Hematopoietic multipotent progenitor cell treated with erythropoietin and hydrocortisone succinate and interleukin-3 and kit ligand, for 17 days (in vitro differentiated cells): ENCODE data around the gene TNIK.

Source experiments
- DNase-seq: peaks from one replicate; pipeline ENCODE4 v3.0.0-alpha.2; 2015; ENCODE audit warnings: low spot score

The TNIK gene

DNA sequence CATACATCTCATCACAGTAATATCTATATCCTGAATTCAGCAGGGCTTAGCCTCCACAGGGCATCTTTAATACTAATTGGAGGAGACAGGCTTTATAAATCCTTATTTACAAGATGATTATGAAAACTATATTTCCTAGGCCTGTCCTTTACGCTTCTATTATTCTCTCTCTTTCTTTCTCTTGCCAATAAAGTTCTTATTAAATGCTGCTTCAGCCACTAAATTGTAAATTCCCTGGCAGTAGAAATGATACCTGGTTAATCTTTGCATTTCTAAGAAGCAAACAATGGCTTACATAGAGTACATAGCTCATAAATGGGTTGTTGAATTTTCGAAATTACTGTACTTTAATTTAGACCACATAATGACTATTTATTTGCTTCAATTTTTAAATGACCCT, 43.5 kb downstream of the TNIK start:
- no peak for DNase-seq

DNA sequence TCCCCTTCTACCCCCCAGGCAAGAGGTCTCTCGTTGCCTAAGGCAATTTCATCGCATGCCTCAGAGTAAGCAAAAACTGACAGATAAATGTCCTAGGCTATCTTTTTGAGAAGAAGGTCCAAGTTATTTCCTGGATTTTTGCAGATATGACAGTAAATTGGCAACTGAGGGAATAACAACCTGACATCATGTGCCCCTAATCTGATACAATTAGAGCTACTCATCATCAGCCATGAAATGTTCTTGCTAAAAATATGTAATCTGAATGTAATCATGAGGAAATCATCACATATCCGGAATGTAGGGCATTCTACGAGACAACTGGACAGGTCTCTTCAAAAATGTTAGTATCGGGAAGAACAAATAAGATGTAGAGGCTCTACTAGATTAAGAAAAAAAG, 44.1 kb downstream of the TNIK start:
- DNase-seq = no peak

DNA sequence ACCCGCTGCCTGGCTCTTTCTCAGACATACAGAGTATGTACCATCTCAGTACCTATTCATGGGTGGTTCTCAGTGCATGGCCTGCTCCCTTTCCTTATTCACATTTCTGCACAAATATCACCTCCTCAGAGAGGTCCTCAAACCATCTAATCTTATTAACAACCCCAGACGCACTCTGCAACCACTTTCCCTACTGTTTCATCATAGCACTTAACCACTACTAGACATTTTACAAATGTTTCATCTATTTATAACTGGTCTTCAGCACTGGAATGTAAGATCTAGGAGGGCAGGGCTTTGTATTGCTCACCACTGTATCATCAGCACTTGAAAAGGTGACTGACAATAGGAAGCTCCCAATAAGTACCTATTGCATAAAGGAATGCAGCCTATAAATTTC, 45.1 kb downstream of the TNIK start:
- DNase-seq = no peak

DNA sequence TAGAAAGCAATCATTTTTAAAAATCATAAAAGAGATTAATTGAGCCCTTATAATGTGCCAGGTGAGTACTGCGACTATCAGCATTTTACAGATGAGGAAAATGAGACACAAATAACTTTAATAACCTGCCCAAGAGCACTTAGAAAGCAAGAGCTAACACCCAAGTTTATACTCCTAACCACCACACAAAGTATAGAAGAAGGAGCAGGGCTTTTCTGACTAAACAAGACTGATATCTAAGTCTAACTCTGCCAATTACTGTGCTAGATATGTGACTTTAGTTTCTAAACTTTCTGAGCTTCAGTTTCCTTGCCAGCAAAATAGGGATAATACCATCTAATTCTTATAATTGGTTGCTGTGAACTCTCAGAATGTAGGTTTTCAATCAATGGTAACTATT, 47.7 kb downstream of the TNIK start:
- no peak for DNase-seq

DNA sequence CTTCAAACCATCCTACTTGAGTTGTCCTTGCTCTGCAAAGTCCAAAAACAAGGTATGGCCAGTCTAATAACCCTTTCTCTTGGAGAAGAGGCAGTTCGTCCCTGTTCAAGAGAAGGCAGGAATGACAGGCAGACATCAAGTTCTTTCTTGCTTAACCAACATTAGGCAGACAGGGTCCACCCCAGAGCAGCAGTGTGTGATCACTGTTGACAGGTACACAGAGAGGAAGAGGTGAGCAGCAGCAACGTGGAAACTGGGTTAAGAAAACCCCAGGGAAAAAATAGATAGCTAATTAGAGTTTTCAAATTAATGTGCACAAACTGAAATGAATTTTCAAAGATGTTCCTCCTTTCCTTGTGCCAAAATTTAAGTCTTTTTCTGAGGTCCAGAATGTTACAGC, 48.2 kb downstream of the TNIK start:
- no peak for DNase-seq

DNA sequence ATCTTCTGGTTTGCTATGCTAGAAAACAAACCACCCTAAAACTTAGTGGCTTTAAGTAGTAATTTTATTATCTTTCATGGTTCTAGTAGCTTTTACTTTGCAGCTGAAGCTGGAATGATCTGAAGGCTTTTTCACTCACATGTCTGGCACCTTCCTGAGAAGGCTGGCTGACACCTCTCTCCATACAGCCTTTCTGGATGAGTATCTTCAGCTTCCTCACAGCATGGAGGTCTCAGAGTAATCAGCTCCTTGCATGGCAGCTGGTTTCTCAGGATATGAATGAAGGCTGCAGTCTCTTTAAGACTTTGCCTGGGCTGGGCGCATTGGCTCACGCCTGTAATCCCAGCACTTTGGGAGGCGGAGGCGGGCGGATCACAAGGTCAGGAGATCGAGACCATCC, 50.0 kb downstream of the TNIK start:
- DNase-seq = no peak

DNA sequence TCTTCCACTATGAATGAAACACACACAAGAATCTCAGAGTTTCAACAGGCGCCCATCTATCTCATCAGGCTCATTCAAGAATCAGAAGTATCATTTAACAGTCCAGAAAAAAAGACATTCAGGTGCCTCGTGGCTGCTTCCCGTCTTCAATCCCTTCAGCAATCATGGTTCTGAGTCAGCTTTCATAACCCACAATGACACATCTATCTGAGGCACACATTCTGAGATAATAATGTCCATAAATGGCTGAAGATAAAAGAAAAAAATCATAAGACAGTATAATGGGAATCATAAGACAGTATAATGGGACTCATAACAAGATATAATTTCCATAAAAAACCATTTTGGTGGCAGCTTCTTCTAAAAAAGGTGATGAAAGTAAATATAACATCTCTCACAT, 52.4 kb downstream of the TNIK start:
- DNase-seq = no peak

DNA sequence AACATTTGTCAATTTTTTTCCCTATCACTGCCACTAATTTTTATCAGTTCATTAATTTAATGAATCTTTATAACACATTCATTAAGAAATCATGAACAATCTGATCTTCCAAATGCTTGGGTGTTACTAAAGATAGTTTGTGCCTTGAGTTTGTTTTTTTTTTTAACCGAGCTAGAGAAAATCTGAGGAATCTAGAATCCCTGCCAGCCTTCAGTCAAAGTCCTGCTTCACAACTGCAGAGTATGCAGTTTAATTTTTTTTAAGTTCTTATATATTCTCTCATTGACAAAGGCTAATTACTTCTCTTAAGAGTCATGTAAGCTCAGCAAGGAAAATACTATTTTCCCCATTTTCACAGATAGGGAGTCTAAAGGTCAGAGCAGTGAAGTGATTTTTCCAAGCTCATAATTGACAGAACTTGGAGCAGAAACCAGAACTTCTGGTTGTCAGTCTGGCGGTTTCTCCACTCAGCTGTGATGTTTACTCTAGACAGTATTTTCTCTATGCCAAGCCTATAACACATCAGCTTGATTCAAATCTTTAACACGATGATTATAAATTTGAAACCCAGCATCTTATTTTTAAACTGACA, 55.7 kb downstream of the TNIK start:
- DNase-seq = no peak

DNA sequence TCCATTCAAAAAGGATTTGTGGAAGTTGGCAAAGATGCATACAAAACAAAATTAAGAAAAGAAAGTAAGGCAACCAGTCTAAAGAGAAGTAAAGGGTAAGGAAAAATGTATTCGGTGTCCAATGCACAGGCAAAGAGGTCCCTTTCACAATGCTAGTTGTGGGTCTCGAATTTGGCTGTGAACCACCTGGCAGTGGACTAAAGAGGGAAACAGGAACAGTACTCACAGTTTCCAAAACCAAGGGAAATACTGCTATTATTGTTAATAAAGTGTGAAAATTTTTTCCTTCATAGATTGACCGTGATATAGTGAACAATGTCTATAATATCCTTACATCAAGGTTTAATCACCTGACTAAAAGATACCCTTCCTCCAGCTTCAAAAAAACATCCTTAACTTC, 57.9 kb downstream of the TNIK start:
- DNase-seq = no peak

DNA sequence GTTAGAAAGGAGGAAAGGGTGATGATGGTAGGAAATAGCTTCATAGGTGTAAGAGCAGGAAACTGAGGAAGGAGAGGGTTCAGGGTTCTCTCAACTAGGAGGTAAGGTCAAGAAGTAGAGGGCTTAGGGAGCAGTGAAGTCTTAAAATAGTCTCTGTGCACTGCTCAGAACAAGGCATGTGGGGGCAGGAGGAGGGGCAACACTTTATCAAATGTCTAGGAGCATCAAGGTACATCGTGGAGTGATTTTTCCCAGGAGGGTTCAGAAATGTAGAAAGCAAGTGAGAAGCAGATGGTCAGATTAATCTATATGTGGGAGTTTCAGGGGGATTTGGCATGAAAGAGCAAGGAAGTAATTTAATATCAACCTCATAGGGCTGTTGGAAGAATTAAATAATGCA, 58.8 kb downstream of the TNIK start:
- no peak for DNase-seq

DNA sequence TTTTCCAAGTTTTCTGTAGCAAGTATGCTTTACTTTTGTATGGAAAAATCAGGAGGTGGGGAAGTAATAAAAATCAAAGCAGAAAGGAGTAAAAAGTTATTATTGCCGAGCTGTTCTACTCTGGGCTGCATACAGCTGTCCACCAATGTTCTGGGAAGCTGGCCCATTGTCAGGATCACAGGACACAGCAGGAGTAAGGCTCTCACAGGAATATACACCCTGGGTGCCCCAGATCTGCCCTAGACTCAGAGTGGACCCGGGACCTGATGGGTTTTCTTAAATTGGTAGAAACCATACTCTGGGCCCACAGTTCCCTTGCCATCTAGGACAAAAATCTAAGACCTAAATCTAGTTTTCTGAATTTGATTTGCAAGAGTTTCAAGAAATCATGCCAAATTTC, 60.4 kb downstream of the TNIK start:
- no peak for DNase-seq

DNA sequence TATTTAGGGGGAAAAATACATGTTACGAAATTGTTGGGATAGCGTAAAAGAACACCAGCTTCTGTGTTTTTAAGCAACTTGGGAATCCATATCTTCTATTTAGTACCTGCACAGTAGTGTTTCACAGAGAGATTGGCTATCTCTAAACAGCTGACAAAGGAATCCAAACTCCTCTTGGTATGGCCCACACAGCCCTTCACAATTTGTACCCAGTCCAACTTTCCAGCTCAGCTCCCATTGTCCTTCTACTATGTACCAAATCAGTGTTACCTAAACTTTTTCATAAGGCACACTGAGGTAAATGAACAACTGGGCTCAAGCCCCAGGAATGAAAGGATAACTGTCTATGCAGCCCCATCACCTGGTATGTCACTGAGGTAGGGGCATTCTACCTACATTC, 61.9 kb downstream of the TNIK start:
- no peak for DNase-seq

DNA sequence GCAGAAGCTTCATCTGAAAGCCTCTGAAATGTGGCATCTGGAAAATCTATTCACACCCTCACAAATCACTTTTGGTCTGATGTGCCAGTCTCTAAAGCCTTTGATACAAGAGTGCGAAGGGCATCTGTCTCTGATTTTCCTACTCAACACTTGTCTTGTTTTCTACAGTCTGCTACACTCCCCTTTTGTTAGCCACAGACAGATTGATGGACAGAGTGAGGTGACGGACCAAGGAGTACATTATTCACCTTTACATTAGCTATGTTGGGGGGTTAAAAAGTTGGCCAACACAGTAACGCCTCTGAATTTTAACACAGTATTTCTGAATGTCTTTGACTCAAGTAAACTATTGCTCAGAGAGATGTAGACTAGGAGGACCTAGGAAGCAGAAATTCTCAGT, 63.1 kb downstream of the TNIK start:
- DNase-seq = no peak

DNA sequence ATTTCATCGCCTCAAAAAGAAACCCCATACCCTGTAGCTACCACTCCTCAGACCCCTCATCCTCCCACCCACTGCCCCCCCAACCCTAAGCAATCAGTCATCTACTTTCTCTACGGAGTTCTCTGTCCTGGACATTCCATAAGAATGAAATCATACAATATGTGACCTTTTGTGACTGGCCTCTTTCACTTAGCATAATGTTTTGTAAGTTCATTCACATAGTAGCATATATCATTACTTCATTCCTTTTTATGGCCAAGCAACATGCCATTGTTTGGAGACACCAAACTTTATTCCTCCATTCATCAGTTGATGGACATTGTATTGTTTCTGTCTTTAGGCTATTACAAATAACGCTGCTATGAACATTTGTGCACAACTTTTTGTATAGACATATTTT, 64.2 kb downstream of the TNIK start:
- DNase-seq = no peak

DNA sequence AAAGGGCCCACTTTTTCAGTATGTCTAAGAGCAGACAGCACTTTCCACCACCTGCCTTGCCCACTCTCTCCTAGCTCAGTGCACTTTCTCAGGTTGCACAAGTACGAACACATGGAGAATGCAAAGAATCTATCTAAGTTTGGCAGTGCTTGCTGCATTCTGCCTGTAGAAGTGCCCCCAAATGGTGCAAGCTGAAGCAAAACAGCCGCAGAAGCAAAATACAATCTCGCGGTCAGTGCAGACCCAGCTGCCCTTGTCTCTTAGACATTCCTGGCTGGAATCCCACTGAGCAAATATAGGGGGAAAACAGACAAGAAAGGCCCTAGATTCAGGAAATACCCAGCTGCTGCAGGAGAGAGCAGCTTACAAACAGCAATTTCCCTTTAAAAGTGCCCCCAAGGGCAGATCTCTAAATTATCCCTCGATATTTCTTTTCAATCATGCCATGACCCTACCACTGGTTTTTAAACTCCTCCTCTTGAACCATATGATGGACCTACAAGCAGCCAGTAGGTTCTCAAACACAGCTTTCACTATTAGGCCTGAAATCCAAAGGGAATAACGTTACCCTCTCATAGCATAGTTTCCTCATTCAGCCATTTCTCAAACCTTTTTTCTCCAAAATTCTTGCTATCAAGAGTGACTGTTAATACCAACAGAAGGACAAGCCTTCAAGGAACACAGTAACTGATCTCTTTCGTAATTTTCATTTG, 67.0 kb downstream of the TNIK start:
- no peak for DNase-seq

DNA sequence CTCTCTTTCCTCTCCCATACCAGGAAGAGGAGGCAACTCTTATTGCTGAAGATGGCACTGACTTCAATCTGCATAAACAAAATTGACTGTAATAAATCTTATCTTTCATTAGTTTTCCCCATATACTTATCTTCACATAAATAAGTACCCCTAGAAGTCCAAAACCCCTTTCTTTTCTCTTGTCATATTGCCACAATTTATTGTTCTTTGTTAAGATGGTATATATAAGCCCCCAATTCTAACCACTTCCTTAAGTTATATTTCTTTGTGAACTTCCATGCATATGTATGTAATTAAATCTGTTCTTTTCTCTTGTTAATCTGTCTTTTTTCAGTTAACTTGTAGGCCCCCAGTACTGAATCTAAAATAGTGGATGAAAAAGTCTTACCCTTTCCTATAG, 68.8 kb downstream of the TNIK start:
- DNase-seq = no peak

DNA sequence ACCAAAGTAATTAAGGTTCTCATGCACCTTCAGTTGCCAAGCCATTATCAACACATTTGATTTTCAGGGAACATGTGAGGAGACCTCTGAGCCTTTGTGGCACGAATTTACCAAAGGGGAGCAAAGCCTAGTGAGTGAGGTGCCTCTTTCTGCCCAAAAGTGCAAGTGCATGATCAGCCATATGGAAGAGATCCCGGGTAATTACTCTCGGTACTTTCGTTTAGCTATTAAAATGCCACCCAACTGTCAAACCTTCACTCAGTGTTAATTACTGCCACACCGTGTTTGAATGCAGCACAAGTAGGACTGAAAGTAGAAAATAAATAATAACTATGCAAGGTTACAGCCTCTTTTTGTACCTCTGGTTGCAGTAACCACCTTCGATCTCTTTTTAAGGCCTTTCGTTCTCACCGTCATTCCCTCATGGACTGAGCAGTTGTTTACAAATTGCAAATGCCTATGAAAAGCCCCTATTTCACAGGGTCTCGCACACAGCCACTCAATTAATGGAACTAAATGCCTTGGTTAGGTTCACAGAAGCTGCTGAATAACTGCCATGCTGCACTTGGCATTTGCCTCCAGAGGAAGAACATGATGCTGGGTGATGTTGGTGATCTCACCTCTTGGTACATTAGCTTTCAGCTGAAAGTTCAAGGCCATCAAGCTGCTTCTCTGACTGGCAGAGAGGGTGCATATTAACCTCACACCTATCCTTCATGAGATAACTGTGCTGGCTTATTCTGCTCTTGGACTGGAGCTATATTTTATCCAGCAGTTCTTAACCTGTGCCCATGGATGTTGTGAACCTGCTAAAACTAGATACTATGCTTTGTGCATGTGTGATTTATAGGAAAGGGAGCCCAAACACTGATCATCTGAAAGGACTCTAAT, 69.9 kb downstream of the TNIK start:
- no peak for DNase-seq

DNA sequence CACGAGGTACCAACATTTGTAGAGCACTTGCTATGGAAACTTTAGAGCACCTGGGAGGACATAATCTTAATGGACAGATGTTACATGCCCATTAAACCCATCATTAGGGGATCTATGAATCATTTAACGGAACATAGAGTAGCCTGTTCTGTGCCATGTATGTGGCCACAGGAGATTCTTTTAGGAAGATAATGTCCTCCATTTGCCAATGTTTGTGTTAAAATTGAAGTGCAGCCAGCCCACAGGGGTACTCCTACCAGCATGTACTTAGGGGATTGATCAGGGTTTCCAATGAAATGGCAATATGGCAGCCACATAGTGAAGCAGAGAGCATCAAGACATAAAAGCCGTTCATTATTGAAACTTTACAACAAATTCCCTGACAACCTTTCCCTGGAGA, 70.7 kb downstream of the TNIK start:
- no peak for DNase-seq

DNA sequence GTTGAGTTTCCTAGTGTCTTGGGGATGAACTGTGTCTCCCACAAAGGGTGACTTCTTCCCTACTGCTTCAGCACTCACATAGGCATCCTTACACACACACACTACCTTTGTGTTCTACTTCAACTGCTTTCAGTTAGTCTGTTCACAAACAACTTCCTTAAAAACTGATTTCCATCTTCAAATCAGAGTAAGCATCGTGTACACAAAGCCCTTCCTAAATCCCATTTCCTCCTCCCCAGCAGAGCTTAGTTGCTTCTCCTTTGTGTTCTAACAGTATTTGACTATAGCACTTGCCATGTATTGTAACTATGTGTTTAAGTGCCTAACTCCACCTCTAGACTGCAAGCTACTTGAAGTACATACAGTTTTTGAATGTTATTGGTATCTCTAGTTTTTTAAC, 71.7 kb downstream of the TNIK start:
- DNase-seq = no peak

DNA sequence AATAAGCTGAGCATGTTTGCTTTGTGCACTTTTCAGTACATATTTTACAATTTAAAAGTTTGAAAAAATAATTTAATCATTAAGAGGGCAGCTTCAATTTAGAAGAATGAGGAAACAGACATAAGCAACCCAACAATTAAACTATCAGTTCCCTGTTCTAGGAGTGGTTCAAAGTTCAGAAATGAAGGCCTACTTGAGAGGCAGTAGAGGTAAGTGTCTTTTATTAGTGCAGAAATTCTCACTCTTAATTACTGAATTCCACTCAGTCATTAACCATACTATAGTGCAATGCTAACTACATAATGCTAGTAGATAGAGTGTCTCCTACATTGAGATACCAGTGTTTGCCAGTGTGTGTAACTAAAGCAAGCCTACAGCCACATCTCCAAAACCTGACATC, 73.1 kb downstream of the TNIK start:
- DNase-seq = no peak

DNA sequence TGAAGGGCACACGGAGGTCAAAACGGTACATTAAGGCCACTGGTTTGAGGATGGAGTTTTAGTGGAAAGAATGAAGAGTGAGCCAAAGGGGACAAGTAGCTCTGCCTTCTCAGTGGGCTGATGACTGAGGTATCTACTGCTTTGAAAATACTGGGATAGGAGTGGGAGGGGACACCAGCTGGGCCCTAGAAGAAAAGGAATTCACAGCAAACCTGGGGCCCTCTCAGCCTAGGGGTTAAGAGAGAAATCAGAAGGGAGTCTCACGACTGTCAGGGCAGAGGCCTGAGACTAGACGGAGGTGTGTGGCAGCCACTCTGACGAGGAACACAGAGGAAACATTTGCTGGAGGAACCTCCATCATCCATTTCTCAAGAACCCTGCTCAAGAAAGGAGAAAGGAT, 75.1 kb downstream of the TNIK start:
- DNase-seq = no peak

DNA sequence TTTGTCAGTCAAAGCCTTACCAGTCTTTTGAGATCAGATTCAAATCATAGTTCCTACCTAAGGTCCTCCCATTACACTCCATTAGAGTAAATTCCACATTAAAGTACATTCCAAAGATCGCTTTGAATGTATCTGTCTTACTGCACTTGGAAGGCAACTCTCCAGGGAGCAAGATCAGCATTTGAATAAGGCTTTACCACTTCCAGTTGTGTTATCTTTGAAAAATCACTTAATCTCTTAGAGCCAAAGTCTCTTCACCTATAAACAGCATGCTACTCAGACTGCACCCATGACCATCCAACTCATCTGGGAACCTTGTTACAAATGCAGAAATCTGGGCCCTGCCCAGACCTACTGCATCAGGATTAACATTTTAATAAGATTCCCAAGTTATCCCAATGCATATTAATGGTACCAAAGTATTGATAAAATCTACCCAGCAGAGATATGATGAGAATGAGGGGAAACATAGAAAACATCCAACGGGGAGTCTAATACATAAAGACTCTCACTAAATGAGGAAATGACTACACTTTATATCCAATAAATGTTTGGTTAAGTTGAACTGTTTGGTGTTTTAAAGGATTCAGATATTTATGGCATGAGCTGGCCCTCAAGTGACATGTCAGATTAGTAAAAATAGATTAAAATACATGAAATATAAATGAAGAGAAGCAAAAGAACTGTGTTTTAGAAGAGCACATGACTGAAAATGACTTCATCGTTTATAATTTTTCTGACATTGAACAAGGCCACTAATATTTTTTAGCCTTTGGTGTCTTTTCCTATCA, 75.9 kb downstream of the TNIK start:
- DNase-seq = no peak
